Adipocyte (in vitro differentiated cells): ENCODE measurements around the gene MBD4.
A peak's percentile ranks its signal among the peaks of the same experiment; 100 is the strongest.
"Not testable (repeated sequence)": the region's sequence is repeated elsewhere in the genome, so short reads cannot be mapped to it uniquely, and the experiment has no call there.

ENCODE experiments used
- DNase-seq: peaks from one replicate; pipeline ENCODE4 v3.0.0-alpha.2; 2015; ENCODE audit warnings: low read depth
- H3K27me3 ChIP-seq: replicated peaks from 2 replicates; pipeline ENCODE4 v1.7.0; 2013; ENCODE audit warnings: mild to moderate bottlenecking, low read length, moderate library complexity; ENCODE audit not compliant: control insufficient read depth, insufficient read depth
- H3K36me3 ChIP-seq: 2 replicates; pipeline ENCODE4 v1.7.0; 2013; ENCODE audit warnings: low read length, mild to moderate bottlenecking, moderate library complexity; ENCODE audit not compliant: control insufficient read depth, insufficient read depth, severe bottlenecking
- H3K4me1 ChIP-seq: 2 replicates; pipeline ENCODE4 v1.7.0; 2013; ENCODE audit warnings: mild to moderate bottlenecking, low read length, moderate library complexity; ENCODE audit not compliant: control insufficient read depth, insufficient read depth
- H3K4me3 ChIP-seq: 2 replicates; pipeline ENCODE4 v1.7.0; 2013; ENCODE audit warnings: mild to moderate bottlenecking, low read length, moderate library complexity
- H3K9ac ChIP-seq: 2 replicates; pipeline ENCODE4 v1.7.0; 2013; ENCODE audit warnings: mild to moderate bottlenecking, low read length, moderate library complexity
- H3K9me3 ChIP-seq: 2 replicates; pipeline ENCODE4 v1.7.0; 2013; ENCODE audit warnings: mild to moderate bottlenecking, low read length, moderate library complexity; ENCODE audit not compliant: control insufficient read depth

MBD4 gene

GRCh38 chr3:129403450-129403849, 36.3 kb downstream of the MBD4 start:
- H3K9me3 ChIP-seq: no peaks in the 10 kb centered on the region
- no peak overlapping the region for H3K9ac ChIP-seq
- no peak overlapping the region for H3K4me3 ChIP-seq
- DNase-seq: no peak
- H3K4me1 ChIP-seq: peaks cover under 1% of the 10 kb centered on the region
- H3K36me3 ChIP-seq: no peaks in the 10 kb centered on the region
- no peaks in the 10 kb centered on the region for H3K27me3 ChIP-seq

- DNase-seq: no peak
- Histone ChIP-seq H3K9me3 (no peaks in the 10 kb centered on the region), H3K4me3 (no peak overlapping the region), H3K27me3 (no peaks in the 10 kb centered on the region), H3K9ac (no peak overlapping the region), H3K36me3 (no peaks in the 10 kb centered on the region), H3K4me1 (peaks cover 9% of the 10 kb centered on the region)
Observed at GRCh38 chr3:129402616-129403015, 37.1 kb downstream of the MBD4 start.

GRCh38 chr3:129402210-129402609, 37.5 kb downstream of the MBD4 start:
- H3K4me1 ChIP-seq: peaks cover 13% of the 10 kb centered on the region
- H3K27me3 ChIP-seq: no peaks in the 10 kb centered on the region
- H3K4me3 ChIP-seq: no peak overlapping the region
- H3K9ac ChIP-seq: no peak overlapping the region
- H3K9me3 ChIP-seq: no peaks in the 10 kb centered on the region
- H3K36me3 ChIP-seq: no peaks in the 10 kb centered on the region
- no peak for DNase-seq

GRCh38 chr3:129399895-129400357, 39.8 kb downstream of the MBD4 start:
- Histone ChIP-seq H3K27me3 (no peaks in the 10 kb centered on the region), H3K4me3 (peak overlapping the region; percentile 86), H3K36me3 (peaks cover 14% of the 10 kb centered on the region), H3K9me3 (no peaks in the 10 kb centered on the region), H3K9ac (peak overlapping the region; percentile 90), H3K4me1 (peaks cover 18% of the 10 kb centered on the region)
- DNase-seq: no peak

GRCh38 chr3:129399145-129399894, 40.4 kb downstream of the MBD4 start:
- Histone ChIP-seq H3K36me3 (peaks cover 14% of the 10 kb centered on the region), H3K27me3 (no peaks in the 10 kb centered on the region), H3K4me3 (peak overlapping the region; percentile 86), H3K4me1 (peaks cover 18% of the 10 kb centered on the region), H3K9ac (peak overlapping the region; percentile 90), H3K9me3 (no peaks in the 10 kb centered on the region)
- peak; percentile 99 for DNase-seq

GRCh38 chr3:129398803-129399144, 41.0 kb downstream of the MBD4 start:
- H3K9me3 ChIP-seq: no peaks in the 10 kb centered on the region
- peak overlapping the region; percentile 86 for H3K4me3 ChIP-seq
- H3K4me1 ChIP-seq: peaks cover 18% of the 10 kb centered on the region
- H3K27me3 ChIP-seq: no peaks in the 10 kb centered on the region
- H3K9ac ChIP-seq: peak overlapping the region; percentile 90
- peak; percentile 65 for DNase-seq
- peaks cover 14% of the 10 kb centered on the region for H3K36me3 ChIP-seq

GRCh38 chr3:129393760-129394564, 45.8 kb downstream of the MBD4 start:
- Histone ChIP-seq H3K4me1 (peaks cover 29% of the 10 kb centered on the region), H3K36me3 (peaks cover 48% of the 10 kb centered on the region)
- DNase-seq, H3K4me3 ChIP-seq, H3K9me3 ChIP-seq, H3K9ac ChIP-seq, H3K27me3 ChIP-seq: not testable (repeated sequence)

GRCh38 chr3:129393271-129393670, 46.5 kb downstream of the MBD4 start:
- Histone ChIP-seq H3K36me3 (peaks cover 51% of the 10 kb centered on the region), H3K9me3 (no peaks in the 10 kb centered on the region), H3K9ac (no peak overlapping the region), H3K4me1 (peaks cover 31% of the 10 kb centered on the region), H3K27me3 (no peaks in the 10 kb centered on the region), H3K4me3 (no peak overlapping the region)
- DNase-seq: no peak

GRCh38 chr3:129392106-129392887, 47.5 kb downstream of the MBD4 start:
- H3K36me3 ChIP-seq: peaks cover 60% of the 10 kb centered on the region
- not testable (repeated sequence) for H3K4me3 ChIP-seq

GRCh38 chr3:129391583-129391982, 48.2 kb downstream of the MBD4 start:
- not testable (repeated sequence) for DNase-seq, H3K9me3 ChIP-seq, H3K9ac ChIP-seq, H3K27me3 ChIP-seq, H3K4me3 ChIP-seq
- peaks cover 25% of the 10 kb centered on the region for H3K4me1 ChIP-seq
- H3K36me3 ChIP-seq: peaks cover 65% of the 10 kb centered on the region

More at GRCh38 chr3:129392106-129392887, 47.5 kb downstream of the MBD4 start:
- not testable (repeated sequence) for H3K9me3 ChIP-seq, H3K27me3 ChIP-seq, DNase-seq
- Histone ChIP-seq H3K9ac (peak overlapping the region; percentile 10), H3K4me1 (peaks cover 31% of the 10 kb centered on the region)

- Histone ChIP-seq H3K36me3 (peaks cover 51% of the 10 kb centered on the region), H3K9me3 (no peaks in the 10 kb centered on the region), H3K27me3 (no peaks in the 10 kb centered on the region), H3K9ac (peak overlapping the region; percentile 44), H3K4me3 (no peak overlapping the region), H3K4me1 (peaks cover 31% of the 10 kb centered on the region)
- no peak for DNase-seq
Observed at GRCh38 chr3:129389572-129389937, 50.2 kb downstream of the MBD4 start.
